ENCODE data around the gene SPRR2E.
"Not testable (repeated sequence)": the region's sequence is repeated elsewhere in the genome, so short reads cannot be mapped to it uniquely, and the experiment has no call there.

SPRR2E gene

DNA sequence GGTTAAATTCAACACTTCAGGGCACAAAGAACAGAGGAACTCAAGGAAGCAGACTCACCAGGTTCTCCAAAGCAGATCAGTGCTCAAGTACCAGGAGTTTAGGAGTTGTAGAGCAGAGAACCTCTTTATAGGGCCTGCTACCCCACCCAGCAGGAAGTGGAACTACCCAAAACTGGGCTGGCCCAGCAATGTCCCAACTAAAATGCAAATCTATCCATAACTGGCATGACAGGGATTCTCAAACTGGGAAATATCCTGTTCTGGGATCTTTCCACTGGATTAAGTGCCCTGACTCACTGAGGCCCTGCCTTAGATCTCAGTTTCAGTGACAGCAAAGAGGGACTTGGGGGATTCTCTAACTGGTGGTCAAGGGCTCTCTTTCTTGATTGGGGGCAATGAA is at the start of gene SPRR2E:
Gene SPRR2E (minus strand): TSS at position 101 of the 400 bp plus-strand sequence. CDS start 775 bp downstream, outside the sequence.
- no peak for TF ChIP-seq CTCF (IDR thresholded peaks at IDR 0.05; ENCODE audit: low read depth, low read length)
- no peak within 1 kb of the TSS for H3K4me3 ChIP-seq (ENCODE audit: low read depth, low read length)
- in situ Hi-C loops (cut with HindIII; ENCODE audit: low sequenced_read_pairs), result no loop called here
- DNase-seq (ENCODE audit: low read depth, low spot score), result no peak

GRCh38 chr1:153141377-153141776 is 47.1 kb upstream of the SPRR2E start:
- DNase-seq (ENCODE audit: low read depth, low spot score), result no peak
- no peak for TF ChIP-seq CTCF (IDR thresholded peaks at IDR 0.05; ENCODE audit: low read depth, low read length)
- no peak overlapping the region for H3K4me3 ChIP-seq (ENCODE audit: low read depth, low read length)
- in situ Hi-C loops (cut with HindIII; ENCODE audit: low sequenced_read_pairs), result no loop called here

GRCh38 chr1:153140484-153140883 is 46.2 kb upstream of the SPRR2E start:
- H3K4me3 ChIP-seq (ENCODE audit: low read depth, low read length), result no peak overlapping the region
- in situ Hi-C loops (cut with HindIII; ENCODE audit: low sequenced_read_pairs), result no loop called here
- TF ChIP-seq CTCF (IDR thresholded peaks at IDR 0.05; ENCODE audit: low read depth, low read length), result no peak
- no peak for DNase-seq (ENCODE audit: low read depth, low spot score)

DNA sequence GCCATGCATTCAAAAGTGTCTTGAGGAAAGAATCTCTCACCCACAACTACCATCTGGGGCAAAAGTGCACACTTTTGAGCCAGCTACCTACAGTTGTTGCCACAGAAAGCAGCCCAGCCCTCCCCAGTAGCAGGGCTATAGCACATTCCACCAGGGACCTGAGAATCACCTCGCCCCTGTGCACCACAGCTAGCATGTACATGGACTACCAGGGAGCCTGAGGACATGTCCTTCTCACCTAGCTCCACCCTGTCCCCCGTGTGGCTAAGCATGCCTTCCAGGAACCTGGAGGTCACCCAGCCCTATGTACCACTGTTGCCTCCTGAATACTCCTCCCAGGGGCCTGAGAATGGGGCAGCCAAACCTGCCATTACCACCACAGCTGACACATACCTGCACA is 39.4 kb upstream of the SPRR2E start:
- no peak overlapping the region for H3K4me3 ChIP-seq (ENCODE audit: low read depth, low read length)
- in situ Hi-C loops (cut with HindIII; ENCODE audit: low sequenced_read_pairs), result no loop called here
- TF ChIP-seq CTCF (IDR thresholded peaks at IDR 0.05; ENCODE audit: low read depth, low read length), result no peak
- no peak for DNase-seq (ENCODE audit: low read depth, low spot score)

- in situ Hi-C loops (cut with HindIII; ENCODE audit: low sequenced_read_pairs), result no loop called here
- no peak overlapping the region for H3K4me3 ChIP-seq (ENCODE audit: low read depth, low read length)
- DNase-seq (ENCODE audit: low read depth, low spot score), result no peak
- no peak for TF ChIP-seq CTCF (IDR thresholded peaks at IDR 0.05; ENCODE audit: low read depth, low read length)
These were observed 38.9 kb upstream of the SPRR2E start for GRCh38 chr1:153133267-153133666.

DNA sequence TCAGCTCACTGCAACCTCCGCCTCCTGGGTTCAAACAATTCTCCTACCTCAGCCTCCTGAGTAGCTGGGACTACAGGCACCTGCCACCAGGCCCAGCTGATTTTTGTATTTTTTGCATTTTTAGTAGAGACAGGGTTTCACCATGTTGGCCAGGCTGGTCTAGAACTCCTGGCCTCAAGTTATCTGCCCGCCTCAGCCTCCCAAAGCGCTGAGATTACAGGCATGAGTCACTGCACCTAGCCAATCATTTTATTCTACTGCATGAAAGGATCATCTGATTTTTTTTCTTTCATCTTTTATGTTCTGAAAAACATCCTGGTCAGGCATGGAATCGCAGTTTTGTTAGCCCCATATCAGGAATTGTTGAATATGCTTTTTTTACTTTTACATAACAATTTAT is 34.4 kb upstream of the SPRR2E start:
- H3K4me3 ChIP-seq (ENCODE audit: low read depth, low read length); DNase-seq (ENCODE audit: low read depth, low spot score); in situ Hi-C loops (cut with HindIII; ENCODE audit: low sequenced_read_pairs): not testable (repeated sequence)

GRCh38 chr1:153127296-153127695 is 33.0 kb upstream of the SPRR2E start:
- in situ Hi-C loops (cut with HindIII; ENCODE audit: low sequenced_read_pairs), result no loop called here
- no peak for DNase-seq (ENCODE audit: low read depth, low spot score)
- no peak overlapping the region for H3K4me3 ChIP-seq (ENCODE audit: low read depth, low read length)
- TF ChIP-seq CTCF (IDR thresholded peaks at IDR 0.05; ENCODE audit: low read depth, low read length), result no peak
